GM19193 (cell line): Measurements from ENCODE around the gene NOC2L.

Source experiments
- POLR2A ChIP-seq: IDR thresholded peaks from 4 replicates; pipeline ENCODE4 v1.6.1; 2011; ENCODE audit not compliant: insufficient read depth, insufficient read length; ENCODE audit errors: extremely low read depth

Gene NOC2L

DNA sequence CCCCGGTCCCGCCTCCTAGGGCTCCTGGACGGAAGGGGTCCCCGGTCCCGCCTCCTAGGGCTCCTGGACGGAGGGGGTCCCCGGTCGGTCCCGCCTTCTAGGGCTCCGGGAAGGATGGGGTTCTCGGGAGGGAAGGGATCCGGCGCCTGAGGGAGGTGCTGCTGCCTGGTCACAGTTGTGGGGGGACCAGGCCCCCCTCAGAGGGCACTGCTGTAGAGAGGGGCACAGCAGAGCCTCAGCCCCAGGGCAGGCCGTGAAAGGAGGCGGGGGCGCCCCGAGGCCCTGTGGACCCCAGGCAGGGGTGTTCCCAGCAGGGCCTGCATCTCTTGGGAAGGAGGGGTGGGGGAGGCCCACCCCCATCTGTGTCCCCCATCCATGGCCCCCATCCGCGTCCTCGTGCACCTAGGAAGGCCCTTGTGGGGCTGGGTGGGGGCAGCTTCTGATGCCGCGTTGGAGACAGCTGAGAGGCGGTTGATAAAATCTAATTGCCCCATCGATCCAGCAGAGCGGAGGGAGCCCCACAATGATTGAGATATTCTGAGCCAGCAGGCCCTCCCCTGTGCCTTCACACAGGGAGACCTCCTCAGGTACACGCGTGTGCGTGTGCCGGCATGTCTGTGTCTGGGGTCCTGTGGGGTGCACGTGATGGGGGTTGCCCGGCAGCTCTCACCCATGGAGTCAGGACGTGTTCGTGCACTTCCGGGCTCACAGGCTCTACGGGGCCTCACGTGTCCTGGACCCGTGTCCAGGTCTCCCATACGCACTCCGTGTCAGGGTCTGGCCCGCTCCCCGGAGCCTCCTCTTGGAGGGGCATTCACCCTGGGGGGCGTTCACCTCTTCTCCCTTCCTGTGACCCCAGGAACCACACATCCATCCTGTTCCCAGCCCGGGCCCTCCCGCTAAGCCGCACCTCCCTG lies 22.4 kb downstream of the NOC2L start:
- TF ChIP-seq POLR2A, result no peak

DNA sequence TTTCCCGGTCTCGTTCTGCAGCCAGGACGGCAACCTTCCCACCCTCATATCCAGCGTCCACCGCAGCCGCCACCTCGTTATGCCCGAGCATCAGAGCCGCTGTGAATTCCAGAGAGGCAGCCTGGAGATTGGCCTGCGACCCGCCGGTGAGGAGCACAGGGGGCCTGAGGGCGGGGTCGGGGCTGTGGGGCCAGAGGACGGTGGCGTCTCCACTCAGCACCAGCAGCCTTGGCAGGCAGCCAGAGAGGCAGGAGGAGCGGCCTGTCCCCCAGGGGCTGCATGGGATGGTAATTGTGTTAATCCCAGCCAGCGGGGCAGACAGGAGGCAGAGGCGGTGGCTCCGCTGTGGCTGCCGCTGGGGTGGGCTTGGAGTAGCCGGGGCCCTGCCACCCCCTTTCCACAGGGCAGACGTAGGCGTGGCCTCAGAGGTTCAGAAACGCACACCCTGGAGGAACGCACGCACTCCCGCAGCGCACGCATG lies 23.3 kb downstream of the NOC2L start:
- TF ChIP-seq POLR2A, result no peak

DNA sequence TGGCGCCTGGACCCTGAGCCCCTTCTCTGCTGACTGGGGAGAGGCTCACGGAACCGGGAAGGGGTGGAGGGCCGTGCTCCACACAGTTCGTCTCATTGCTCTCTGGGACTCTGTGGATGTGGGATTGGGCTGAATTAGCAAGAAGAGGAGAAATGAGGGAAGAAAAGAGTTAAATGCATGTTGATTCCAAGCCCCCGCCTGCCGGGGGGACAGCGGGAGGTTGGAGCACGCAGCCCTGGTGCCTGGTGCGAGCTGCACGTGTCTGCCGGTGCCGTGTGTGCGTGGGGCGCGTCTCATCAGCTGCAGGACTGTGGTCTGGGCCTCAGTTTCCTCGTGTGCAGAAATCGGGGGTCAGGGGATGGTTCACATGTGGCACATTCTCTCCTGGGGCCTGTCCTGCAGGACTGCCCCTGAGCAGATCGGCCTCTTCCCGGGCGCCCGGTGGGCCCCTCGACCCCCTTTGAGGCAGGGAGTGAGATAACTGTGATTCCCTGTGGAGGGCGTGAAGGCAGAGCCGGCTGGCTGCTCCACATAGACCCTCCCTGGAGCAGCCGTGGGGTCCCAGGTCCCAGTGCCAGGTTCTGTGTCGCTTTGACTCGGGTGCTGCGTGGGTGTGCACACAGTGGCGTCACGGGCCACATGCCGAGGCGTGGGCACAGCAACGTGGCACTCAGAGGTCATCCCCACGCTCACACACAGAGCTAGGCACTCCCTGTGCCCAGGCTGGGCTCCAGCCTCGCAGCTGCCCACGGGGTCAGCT lies 23.9 kb downstream of the NOC2L start:
- no peak for TF ChIP-seq POLR2A

DNA sequence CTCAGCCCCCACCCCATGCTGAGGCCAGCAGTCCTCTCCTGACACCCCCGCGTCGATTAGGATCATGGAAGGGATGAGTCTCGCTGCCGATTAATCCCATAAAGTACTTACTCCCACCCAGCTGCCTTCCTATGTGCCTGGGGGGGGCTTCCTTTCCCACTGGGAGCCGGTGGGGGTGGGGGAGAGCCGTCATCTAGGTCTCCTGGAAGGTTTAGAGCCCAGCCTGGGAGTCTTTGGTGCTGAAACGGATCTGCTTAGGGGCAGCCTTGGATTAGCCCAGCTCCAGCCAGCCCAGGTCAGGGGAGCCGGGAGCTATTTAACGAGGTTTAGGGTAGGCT lies 25.5 kb downstream of the NOC2L start:
- TF ChIP-seq POLR2A, result no peak

DNA sequence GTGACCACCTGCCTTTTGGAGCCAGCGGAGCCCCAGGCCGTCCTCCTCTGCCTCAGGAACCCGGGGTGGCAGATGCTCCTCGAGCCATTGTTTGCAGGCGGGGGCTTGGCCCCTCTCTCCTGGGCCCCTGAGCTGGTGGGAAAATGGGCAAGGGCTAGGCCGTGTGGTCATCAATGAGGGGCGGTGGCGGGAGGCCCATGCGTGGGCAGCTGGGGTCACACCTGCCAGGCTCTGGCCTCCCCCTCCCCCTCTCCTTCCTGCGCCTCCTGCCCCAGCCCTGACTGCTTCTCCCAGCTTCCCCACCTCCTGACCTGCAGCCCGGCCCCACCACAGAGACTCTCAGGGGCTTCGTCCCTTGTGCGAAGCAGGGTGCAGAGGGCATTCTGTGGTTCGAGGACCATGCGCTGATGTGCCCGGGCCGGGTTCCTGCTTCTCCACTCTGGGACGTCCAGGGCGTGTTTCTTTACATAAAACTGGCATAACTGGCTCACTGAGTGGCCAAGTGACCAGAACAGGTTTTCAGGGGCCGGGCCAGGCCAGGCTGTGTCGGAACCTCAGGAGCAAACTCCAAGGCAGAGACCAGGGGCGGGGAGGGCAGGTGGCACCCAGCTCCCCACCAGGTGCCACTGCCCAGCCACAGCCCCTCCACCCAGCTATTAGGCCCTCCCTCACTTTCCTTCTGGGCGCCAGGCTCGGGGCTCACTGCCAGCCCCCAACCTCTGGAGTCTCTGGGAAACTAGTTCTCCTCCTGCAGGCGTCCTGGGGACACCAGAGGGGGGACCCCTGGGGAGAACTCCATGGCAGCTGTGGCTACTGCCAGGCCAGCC lies 26.1 kb downstream of the NOC2L start:
- no peak for TF ChIP-seq POLR2A

DNA sequence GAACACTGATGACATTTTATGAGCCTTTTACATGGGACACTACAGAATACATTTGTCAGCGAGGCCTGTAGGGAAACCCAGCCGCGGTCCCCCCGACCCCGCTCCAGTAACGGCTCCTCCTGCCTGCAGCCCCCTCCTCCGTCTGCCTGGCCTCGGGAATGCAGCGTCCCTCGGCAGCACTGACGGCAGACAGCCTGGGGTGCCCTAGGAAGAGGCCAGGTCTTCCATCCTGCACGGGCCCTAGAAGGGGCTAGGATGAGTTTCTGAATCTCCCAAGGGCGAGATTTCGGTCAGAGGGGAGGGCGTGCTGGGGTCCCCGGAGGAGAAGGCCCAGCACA lies 26.9 kb downstream of the NOC2L start:
- no peak for TF ChIP-seq POLR2A

DNA sequence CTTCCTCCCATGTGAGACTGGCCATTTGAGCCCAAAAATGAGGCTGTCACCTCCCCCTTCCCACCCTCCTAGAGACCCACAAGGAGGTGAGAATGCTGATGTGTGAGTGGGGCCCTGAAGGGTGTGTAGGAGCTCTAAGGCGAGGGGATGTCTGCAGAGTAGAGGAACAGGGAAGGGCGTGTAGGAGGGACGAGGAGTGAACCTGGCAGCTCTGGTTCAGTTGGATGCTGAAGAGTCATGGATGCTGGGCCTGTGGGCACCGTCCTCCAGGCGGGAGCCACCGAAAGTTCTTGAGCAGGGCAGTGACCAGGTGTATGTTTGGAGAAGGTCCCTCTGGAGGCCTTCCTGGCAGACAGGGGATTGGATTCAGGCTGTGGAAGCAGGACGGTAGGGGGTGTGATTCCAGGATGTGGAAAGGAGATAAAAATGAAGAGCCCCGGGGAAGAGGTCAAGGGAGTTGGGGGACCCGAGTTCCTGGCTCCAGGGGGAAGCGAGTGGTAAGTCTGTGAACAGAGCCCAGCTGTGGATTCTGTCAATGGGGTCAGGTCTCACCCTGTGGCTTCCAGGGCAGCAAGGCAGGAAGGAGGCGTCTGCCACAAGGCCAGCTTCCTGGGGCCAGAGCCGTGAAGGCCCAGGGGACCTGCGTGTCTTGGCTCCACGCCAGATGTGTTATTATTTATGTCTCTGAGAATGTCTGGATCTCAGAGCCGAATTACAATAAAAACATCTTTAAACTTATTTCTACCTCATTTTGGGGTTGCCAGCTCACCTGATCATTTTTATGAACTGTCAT lies 27.5 kb downstream of the NOC2L start:
- TF ChIP-seq POLR2A, result no peak

DNA sequence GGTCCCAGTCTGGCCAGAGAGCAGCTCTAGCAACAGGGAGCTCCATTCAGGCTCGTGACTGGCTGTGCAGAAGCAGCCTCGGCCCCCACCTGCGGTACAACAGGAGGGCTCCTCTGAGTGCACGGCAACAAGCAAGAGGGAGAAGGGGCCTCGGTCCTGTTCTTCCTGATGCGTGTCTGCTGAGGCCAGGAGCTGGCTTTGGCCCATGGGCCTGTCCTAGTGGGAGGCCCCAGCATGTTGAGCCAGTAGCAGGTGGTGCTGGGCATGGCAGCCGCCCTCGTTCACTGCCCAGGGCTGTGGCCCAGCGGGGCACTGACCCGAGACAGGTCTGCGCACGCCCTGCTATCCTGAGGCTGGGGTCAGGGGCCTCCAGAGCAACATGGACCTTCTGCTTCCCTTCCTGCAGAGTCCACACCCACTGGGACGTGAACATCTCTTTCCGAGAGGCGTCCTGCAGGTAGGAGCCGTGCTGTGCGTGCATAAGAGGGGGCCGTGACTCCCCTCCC lies 28.4 kb downstream of the NOC2L start:
- no peak for TF ChIP-seq POLR2A

DNA sequence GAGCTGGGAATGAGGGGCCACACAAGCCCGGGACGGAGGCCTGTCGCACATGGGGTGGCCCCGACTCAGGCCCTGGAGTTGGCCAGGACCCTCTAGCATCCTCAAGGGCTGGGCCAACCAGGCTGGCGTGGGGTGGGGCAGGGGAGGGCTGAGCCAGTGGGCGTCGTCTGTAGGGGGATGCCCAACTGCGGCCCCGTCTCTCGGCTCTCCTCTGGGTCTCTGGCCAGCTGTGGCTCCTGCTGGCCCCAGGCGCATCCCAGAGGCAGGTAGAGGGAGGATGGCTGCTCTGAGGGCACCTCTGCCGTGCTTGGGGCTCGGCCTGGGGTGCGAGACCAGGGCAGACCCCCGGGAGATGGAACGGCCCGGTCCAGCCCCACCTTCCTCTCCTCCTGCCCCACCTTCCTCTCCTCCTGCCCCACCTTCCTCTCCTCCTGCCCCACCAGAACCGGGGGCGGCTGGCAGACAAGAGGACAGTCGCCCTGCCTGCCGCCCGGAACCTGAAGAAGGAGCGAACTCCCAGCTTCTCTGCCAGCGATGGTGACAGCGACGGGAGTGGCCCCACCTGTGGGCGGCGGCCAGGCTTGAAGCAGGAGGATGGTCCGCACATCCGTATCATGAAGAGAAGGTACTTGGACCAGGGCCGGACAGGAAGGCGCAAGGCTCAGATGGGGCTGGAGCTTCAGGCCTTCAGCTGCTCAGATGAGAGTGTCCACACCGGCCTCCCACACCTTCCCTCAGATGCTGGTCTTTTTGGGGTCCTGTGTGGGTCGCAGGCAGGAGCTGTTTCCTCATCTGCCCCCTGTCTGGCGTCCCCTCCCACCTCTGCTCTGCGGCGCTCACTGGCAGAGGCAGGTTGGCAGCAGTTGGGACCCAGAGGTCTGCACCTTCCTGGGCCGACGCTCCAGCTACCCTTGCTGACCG lies 29.1 kb downstream of the NOC2L start:
- no peak for TF ChIP-seq POLR2A

DNA sequence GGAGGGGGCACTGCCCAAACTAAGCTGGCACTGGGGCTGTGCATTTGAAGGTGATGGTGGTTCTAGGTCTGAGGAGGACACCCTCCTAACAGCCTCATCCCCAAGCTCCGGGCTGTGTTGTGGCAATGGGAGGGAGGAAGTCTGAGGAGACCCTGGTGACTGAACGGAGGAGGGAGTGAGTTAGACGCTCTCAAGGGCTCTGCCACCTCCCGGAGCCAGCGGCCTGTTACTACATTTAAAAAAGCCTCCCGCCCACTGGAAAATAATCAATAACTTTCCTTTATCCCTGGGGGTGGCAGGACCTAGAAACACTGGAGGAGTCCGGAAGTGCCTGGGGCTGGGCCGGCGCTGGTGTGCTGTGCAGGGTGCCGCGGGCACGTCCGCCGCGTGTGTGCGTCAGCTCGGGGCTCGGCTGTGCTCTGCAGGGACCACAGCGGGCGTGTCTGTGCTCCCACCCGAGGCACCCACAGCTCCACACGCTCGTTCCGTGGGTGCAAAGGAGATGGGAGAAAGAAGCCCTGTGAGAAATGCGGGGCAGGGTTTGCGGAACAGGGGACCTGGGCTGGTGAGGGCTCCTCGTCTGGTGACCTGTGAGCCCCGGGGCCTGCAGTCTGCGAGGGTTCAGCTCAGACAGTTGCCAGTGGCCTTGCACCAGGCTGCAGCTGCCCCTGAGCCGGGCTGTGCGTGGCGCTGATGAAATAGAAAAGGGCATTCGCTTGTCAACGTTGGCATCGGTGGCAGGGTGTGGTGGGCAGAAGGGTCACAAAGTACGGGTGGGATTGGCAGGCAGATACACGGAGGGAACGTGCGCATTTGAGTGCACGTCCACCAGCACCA lies 30.0 kb downstream of the NOC2L start:
- TF ChIP-seq POLR2A, result no peak

DNA sequence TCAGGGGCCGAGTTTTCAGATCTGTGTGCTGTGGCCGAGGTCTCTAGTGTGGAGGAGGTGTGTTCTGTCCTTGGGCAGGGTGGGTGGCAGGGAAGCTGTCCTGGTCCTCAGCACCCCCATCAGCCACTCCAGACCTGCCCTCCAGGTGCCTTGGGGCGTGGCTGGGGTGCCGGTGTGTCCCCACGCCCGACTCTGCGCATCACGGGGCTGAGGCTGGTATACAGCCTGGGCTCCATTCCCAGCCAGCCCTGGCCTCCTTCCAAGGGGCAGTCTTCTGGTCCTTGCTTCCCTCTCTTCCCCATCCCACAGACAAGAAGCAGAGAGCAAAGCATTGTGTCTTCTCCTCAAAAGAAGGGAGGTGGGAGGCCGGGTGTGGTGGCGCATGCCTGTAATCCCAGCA lies 31.3 kb downstream of the NOC2L start:
- no peak for TF ChIP-seq POLR2A

DNA sequence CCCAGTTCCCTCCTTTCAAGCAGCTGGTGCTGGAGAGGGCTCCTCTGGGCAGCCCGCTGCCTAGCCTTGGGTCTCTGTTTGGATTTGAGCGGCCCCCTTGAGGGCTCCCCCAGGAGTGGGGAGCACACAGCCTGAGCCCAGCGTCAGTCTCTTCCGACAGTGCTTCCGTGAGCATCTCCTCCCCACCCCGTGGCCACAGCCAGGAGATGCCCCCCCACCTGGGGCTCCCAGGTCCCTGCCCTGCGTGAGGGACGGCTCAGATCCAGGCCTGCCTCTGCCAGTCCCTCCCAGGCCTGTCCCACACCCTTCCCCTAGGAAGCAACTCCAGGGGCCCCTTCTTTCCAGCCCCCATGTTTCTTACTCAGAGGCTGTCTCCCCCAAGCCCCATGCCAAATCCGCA lies 31.8 kb downstream of the NOC2L start:
- TF ChIP-seq POLR2A, result no peak
